Suprapubic skin (tissue), 3 donors: Measurements from ENCODE around the gene TEKT3.

Experiments used
- CTCF ChIP-seq, 2 donors: fragments of 200-600 bp in 1 of 2; fragments of 450-650 bp in 1 of 2; sonication (generic) in 1 of 2; IDR thresholded peaks; one replicate each; pipeline ENCODE4 v1.5.1; 2016 to 2019; ENCODE audit warnings: antibody characterized with exemption in 2 of 2, mild to moderate bottlenecking in 1 of 2, moderate library complexity in 1 of 2
- EP300 ChIP-seq: sonication (generic); formaldehyde crosslinking; IDR thresholded peaks from one replicate; pipeline ENCODE4 v1.6.1; 2017; ENCODE audit warnings: antibody characterized with exemption

GRCh38 chr17:15271741-15272140, 69.7 kb downstream of the TEKT3 start:
- TF ChIP-seq CTCF (IDR thresholded peaks at IDR 0.05) (no peak), EP300 (no peak)
